ENCODE measurements around the gene CDCP2.

DNA sequence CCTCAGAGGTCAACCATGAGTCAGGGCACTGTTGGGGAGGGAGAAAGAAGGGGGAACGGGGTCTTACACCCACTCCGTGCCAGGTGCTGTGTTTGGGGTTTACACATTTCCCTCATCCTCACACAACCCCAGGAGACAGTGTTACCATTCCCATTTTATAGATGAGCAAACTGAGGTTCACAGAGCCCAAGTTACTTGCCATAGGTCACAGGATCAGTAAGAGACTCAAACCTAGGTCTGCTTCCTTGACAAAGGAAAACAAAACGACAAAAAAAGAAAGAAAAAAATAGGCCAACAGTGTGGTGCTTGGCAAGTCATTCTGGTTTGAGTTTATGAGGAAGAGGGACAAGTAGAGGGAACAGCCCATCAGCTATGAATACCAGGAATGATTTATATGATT, 16.3 kb upstream of the CDCP2 start:
- TF ChIP-seq CTCF (conservative IDR thresholded peaks at IDR 0.05; ENCODE audit: low read depth in 2 of 2) = no peak
- no peak for TF ChIP-seq POLR2AphosphoS5 (IDR thresholded peaks at IDR 0.05; ENCODE audit: low read depth)
- TF ChIP-seq ZNF114 (CRISPR knock-in tag; IDR thresholded peaks at IDR 0.05) = no peak
- TF ChIP-seq EZH2phosphoT487 (IDR thresholded peaks at IDR 0.05; ENCODE audit: unreplicated experiment) = no peak
- TF ChIP-seq, protein P1, sequence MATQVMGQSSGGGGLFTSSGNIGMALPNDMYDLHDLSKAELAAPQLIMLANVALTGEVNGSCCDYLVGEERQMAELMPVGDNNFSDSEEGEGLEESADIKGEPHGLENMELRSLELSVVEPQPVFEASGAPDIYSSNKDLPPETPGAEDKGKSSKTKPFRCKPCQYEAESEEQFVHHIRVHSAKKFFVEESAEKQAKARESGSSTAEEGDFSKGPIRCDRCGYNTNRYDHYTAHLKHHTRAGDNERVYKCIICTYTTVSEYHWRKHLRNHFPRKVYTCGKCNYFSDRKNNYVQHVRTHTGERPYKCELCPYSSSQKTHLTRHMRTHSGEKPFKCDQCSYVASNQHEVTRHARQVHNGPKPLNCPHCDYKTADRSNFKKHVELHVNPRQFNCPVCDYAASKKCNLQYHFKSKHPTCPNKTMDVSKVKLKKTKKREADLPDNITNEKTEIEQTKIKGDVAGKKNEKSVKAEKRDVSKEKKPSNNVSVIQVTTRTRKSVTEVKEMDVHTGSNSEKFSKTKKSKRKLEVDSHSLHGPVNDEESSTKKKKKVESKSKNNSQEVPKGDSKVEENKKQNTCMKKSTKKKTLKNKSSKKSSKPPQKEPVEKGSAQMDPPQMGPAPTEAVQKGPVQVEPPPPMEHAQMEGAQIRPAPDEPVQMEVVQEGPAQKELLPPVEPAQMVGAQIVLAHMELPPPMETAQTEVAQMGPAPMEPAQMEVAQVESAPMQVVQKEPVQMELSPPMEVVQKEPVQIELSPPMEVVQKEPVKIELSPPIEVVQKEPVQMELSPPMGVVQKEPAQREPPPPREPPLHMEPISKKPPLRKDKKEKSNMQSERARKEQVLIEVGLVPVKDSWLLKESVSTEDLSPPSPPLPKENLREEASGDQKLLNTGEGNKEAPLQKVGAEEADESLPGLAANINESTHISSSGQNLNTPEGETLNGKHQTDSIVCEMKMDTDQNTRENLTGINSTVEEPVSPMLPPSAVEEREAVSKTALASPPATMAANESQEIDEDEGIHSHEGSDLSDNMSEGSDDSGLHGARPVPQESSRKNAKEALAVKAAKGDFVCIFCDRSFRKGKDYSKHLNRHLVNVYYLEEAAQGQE (IDR thresholded peaks at IDR 0.05; ENCODE audit: unreplicated experiment) = no peak

Measured in GM23338 (cell line).